NB4 (cell line): ENCODE results near the gene TEX10.

Source experiments
- MYC ChIP-seq: IDR thresholded peaks from 2 replicates; pipeline ENCODE4 v1.6.1; 2011; ENCODE audit warnings: low read depth, low read length
- TF ChIP-seq, protein P1 (sequence below): IDR thresholded peaks from one replicate; pipeline ENCODE4 v1.5.1; 2012; ENCODE audit warnings: low read depth, low read length

DNA sequence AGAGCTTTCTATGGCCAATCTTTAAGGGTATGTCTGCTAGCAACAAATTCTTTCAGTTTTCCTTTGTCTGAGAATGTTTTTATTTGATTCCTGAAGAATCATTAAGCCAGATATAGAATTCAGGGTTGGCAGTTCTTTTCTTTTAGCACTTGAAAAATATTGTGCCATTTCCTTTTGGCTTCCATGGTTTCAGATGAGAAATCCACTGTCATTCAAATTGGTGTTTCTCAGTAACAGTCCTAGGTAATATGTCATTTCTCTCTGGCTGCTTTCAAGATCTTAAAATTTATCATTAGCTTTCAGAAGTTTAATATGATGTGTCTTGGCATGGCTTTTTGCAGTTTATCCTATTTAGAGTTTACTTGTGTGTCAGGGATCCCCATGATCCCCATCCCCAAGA is 67.7 kb downstream of the TEX10 start:
- TF ChIP-seq, protein P1, sequence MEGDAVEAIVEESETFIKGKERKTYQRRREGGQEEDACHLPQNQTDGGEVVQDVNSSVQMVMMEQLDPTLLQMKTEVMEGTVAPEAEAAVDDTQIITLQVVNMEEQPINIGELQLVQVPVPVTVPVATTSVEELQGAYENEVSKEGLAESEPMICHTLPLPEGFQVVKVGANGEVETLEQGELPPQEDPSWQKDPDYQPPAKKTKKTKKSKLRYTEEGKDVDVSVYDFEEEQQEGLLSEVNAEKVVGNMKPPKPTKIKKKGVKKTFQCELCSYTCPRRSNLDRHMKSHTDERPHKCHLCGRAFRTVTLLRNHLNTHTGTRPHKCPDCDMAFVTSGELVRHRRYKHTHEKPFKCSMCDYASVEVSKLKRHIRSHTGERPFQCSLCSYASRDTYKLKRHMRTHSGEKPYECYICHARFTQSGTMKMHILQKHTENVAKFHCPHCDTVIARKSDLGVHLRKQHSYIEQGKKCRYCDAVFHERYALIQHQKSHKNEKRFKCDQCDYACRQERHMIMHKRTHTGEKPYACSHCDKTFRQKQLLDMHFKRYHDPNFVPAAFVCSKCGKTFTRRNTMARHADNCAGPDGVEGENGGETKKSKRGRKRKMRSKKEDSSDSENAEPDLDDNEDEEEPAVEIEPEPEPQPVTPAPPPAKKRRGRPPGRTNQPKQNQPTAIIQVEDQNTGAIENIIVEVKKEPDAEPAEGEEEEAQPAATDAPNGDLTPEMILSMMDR = no peak
- no peak for TF ChIP-seq MYC
